Esophagus muscularis mucosa (tissue), 4 donors: ENCODE measurements around the gene TRAPPC11.

ENCODE experiments used
- CTCF ChIP-seq, 3 experiments: fragments of 200-600 bp in 2 of 3; fragments of 450-650 bp in 1 of 3; sonication (generic) in 2 of 3; IDR thresholded peaks; one replicate each; pipeline ENCODE4 v1.5.1; 2017 to 2019; ENCODE audit warnings: antibody characterized with exemption in 3 of 3, mild to moderate bottlenecking in 2 of 3, moderate library complexity in 1 of 3
- EP300 ChIP-seq: sonication (generic); formaldehyde crosslinking; IDR thresholded peaks from one replicate; pipeline ENCODE4 v1.6.1; 2017; ENCODE audit warnings: antibody characterized with exemption
- POLR2A ChIP-seq: fragments of 450-650 bp; IDR thresholded peaks from one replicate; pipeline ENCODE4 v1.6.1; 2017; ENCODE audit warnings: antibody characterized with exemption, moderate library complexity, mild to moderate bottlenecking, low read depth
- POLR2AphosphoS5 ChIP-seq, 2 donors: sonication (generic); formaldehyde crosslinking; IDR thresholded peaks; one replicate each; pipeline ENCODE4 v1.6.1; 2017; ENCODE audit warnings: antibody characterized with exemption in 2 of 2

GRCh38 chr4:183631577-183632198 lies 27.4 kb upstream of the TRAPPC11 start:
- no peak for TF ChIP-seq CTCF (IDR thresholded peaks at IDR 0.05)
- TF ChIP-seq POLR2A = no peak
- TF ChIP-seq EP300 = no peak
- no peak for TF ChIP-seq POLR2AphosphoS5 (IDR thresholded peaks at IDR 0.05)
